Breast epithelium (tissue), 3 donors: ENCODE measurements around the gene ZFAND2A.

Experiments used
- POLR2AphosphoS5 ChIP-seq, 3 donors: sonication (generic); formaldehyde crosslinking; IDR thresholded peaks; one replicate each; pipeline ENCODE4 v1.6.1; 2017; ENCODE audit warnings: antibody characterized with exemption in 3 of 3
- TF ChIP-seq, protein P1 (sequence below), 3 donors: fragments of 450-650 bp; IDR thresholded peaks; one replicate each; pipeline ENCODE4 v1.5.1; 2016 to 2017; ENCODE audit warnings: antibody characterized with exemption in 3 of 3, mild to moderate bottlenecking in 3 of 3, moderate library complexity in 3 of 3

- TF ChIP-seq, protein P1, sequence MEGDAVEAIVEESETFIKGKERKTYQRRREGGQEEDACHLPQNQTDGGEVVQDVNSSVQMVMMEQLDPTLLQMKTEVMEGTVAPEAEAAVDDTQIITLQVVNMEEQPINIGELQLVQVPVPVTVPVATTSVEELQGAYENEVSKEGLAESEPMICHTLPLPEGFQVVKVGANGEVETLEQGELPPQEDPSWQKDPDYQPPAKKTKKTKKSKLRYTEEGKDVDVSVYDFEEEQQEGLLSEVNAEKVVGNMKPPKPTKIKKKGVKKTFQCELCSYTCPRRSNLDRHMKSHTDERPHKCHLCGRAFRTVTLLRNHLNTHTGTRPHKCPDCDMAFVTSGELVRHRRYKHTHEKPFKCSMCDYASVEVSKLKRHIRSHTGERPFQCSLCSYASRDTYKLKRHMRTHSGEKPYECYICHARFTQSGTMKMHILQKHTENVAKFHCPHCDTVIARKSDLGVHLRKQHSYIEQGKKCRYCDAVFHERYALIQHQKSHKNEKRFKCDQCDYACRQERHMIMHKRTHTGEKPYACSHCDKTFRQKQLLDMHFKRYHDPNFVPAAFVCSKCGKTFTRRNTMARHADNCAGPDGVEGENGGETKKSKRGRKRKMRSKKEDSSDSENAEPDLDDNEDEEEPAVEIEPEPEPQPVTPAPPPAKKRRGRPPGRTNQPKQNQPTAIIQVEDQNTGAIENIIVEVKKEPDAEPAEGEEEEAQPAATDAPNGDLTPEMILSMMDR (IDR thresholded peaks at IDR 0.05) = no peak
- no peak for TF ChIP-seq POLR2AphosphoS5 (IDR thresholded peaks at IDR 0.05)
These were observed 30.6 kb downstream of the ZFAND2A start for GRCh38 chr7:1129431-1129830.
